Sigmoid colon (tissue), 7 donors: ENCODE data around the gene KRTAP3-2. TPM values are rescaled to one million over a fixed set of nuclear protein-coding genes. Genes with fewer than 3 reads are reported as not detected.

Source experiments
- DNase-seq: peaks from one replicate; pipeline ENCODE4 v3.0.0-alpha.2; 2019
- H3K27ac ChIP-seq, 4 donors: fragments of 200-600 bp; sonication (generic); one replicate each; pipeline ENCODE4 v1.5.1; 2016 to 2019; ENCODE audit warnings: mild to moderate bottlenecking in 1 of 4
- H3K27me3 ChIP-seq, 3 donors: fragments of 200-600 bp; sonication (generic); one replicate each; pipeline ENCODE4 v1.5.1; 2019; ENCODE audit warnings: mild to moderate bottlenecking in 1 of 3
- H3K36me3 ChIP-seq, 4 donors: fragments of 200-600 bp; sonication (generic); one replicate each; pipeline ENCODE4 v1.5.1; 2016 to 2019
- H3K4me1 ChIP-seq, 4 donors: fragments of 200-600 bp; sonication (generic); one replicate each; pipeline ENCODE4 v1.5.1; 2017 to 2019
- H3K4me3 ChIP-seq, 4 donors: fragments of 200-600 bp; sonication (generic); one replicate each; pipeline ENCODE4 v1.5.1; 2017 to 2019; ENCODE audit warnings: mild to moderate bottlenecking in 2 of 4, moderate library complexity in 1 of 4
- H3K9me3 ChIP-seq, 4 donors: fragments of 200-600 bp in 3 of 4; sonication (generic) in 3 of 4; one replicate each; pipeline versions ENCODE4 v1.5.1 to v1.6.1; 2013 to 2019
- CTCF ChIP-seq, 4 experiments: fragments of 450-650 bp in 3 of 4; fragments of 200-600 bp in 1 of 4; IDR thresholded peaks; one replicate each; pipeline ENCODE4 v1.5.1; 2016 to 2019; ENCODE audit warnings: antibody characterized with exemption in 4 of 4, mild to moderate bottlenecking in 3 of 4, moderate library complexity in 2 of 4
- EP300 ChIP-seq, 4 donors: sonication (generic); formaldehyde crosslinking; IDR thresholded peaks; one replicate each; pipeline ENCODE4 v1.6.1; 2017; ENCODE audit warnings: antibody characterized with exemption in 4 of 4
- POLR2A ChIP-seq, 2 donors: fragments of 450-650 bp; IDR thresholded peaks; one replicate each; pipeline ENCODE4 v1.6.1; 2016; ENCODE audit warnings: antibody characterized with exemption in 2 of 2, mild to moderate bottlenecking in 2 of 2, moderate library complexity in 2 of 2
- POLR2AphosphoS5 ChIP-seq, 4 donors: sonication (generic); formaldehyde crosslinking; IDR thresholded peaks; one replicate each; pipeline ENCODE4 v1.6.1; 2017; ENCODE audit warnings: antibody characterized with exemption in 4 of 4
- WGBS, 2 donors: extraction: QIAGEN DNeasy Blood & Tissue Kit; methylation state at CpG; one replicate each; pipeline ENCODE4 v1.1.7; 2013; 5-methylcytosine and 5-hydroxymethylcytosine counted together
- intact Hi-C: fragments of 100-400 bp; cut with DNase I; formaldehyde crosslinking; loops from one replicate; pipeline ENCODE4 v1.15.1; 2023
- polyA plus RNA-seq, 3 donors: library from polyadenylated mRNA; stranded (reverse); fragments of 200-250 nt; gene quantifications; one replicate each; pipeline ENCODE4 v1.2.3, GENCODE V29; 2013
- total RNA-seq, 4 donors: library from RNA; depleted of rRNA; stranded (reverse); fragments of >200 nt; gene quantifications; one replicate each; pipeline ENCODE4 v1.1.0, GENCODE V29; 2016
- donor health status: healthy with polysubstance abuse.
- donor health status: Bipolar disorder and iron deficiency.
- donor health status: healthy.

The KRTAP3-2 gene
- total and polyA plus RNA-seq, 7 donors: not detected

GRCh38 chr17:41009301-41009760, 9.6 kb upstream of the KRTAP3-2 start:
- no peaks in the 10 kb centered on the region for H3K9me3 ChIP-seq
- no peaks in the 10 kb centered on the region for H3K36me3 ChIP-seq
- H3K4me3 ChIP-seq: no peak overlapping the region
- no peaks in the 10 kb centered on the region for H3K27me3 ChIP-seq
- no peak overlapping the region for H3K27ac ChIP-seq
- DNase-seq: no peak
- H3K4me1 ChIP-seq: no peaks in the 10 kb centered on the region
- intact Hi-C loops: no loop called here
- TF ChIP-seq CTCF (IDR thresholded peaks at IDR 0.05) (no peak), POLR2AphosphoS5 (IDR thresholded peaks at IDR 0.05) (no peak), POLR2A (IDR thresholded peaks at IDR 0.05) (no peak), EP300 (IDR thresholded peaks at IDR 0.05) (no peak)
- WGBS, 2 donors: 48 to 64% methylated on average over 4 of the region's 4 CpGs

GRCh38 chr17:41008811-41009210, 9.1 kb upstream of the KRTAP3-2 start, which contains the start of gene KRTAP3-1:
TSS of gene KRTAP3-1 (minus strand) at chr17:41009128. CDS start at chr17:41009074, 54 bp downstream.
- intact Hi-C loops: no loop called here
- no peak for DNase-seq
- 85 to 94% methylated on average over 8 of the region's 8 CpGs for WGBS, 2 donors

GRCh38 chr17:41004397-41004796, 4.7 kb upstream of the KRTAP3-2 start:
- 90 to 92% methylated on average over 3 of the region's 3 CpGs for WGBS, 2 donors
- no peaks in the 10 kb centered on the region for H3K4me1 ChIP-seq
- DNase-seq: no peak
- H3K4me3 ChIP-seq: no peak overlapping the region
- intact Hi-C loops: no loop called here
- H3K27me3 ChIP-seq: no peaks in the 10 kb centered on the region
- TF ChIP-seq CTCF (IDR thresholded peaks at IDR 0.05): no peak
- no peak for TF ChIP-seq POLR2A (IDR thresholded peaks at IDR 0.05)
- no peak for TF ChIP-seq EP300 (IDR thresholded peaks at IDR 0.05)
- TF ChIP-seq POLR2AphosphoS5 (IDR thresholded peaks at IDR 0.05): no peak
- no peak overlapping the region for H3K27ac ChIP-seq
- no peaks in the 10 kb centered on the region for H3K9me3 ChIP-seq
- H3K36me3 ChIP-seq: no peaks in the 10 kb centered on the region

More at GRCh38 chr17:41008811-41009210, 9.1 kb upstream of the KRTAP3-2 start, which contains the start of gene KRTAP3-1:
- H3K4me3 ChIP-seq: no peak within 1 kb of the TSS
- no peaks in the 10 kb centered on the region for H3K27me3 ChIP-seq
- TF ChIP-seq POLR2A (IDR thresholded peaks at IDR 0.05): no peak
- TF ChIP-seq CTCF (IDR thresholded peaks at IDR 0.05): no peak
- TF ChIP-seq POLR2AphosphoS5 (IDR thresholded peaks at IDR 0.05): no peak
- no peaks in the 10 kb centered on the region for H3K9me3 ChIP-seq
- H3K27ac ChIP-seq: no peak within 1 kb of the TSS
- H3K4me1 ChIP-seq: no peaks in the 10 kb centered on the region
- H3K36me3 ChIP-seq: no peaks in the 10 kb centered on the region

- intact Hi-C loops: no loop called here
- no peaks in the 10 kb centered on the region for H3K9me3 ChIP-seq
- H3K4me1 ChIP-seq: no peaks in the 10 kb centered on the region
- no peak for DNase-seq
- no peak overlapping the region for H3K4me3 ChIP-seq
- WGBS, 2 donors: 75 to 77% methylated on average over 4 of the region's 4 CpGs
- no peaks in the 10 kb centered on the region for H3K27me3 ChIP-seq
- no peak overlapping the region for H3K27ac ChIP-seq
- H3K36me3 ChIP-seq: no peaks in the 10 kb centered on the region
- TF ChIP-seq POLR2AphosphoS5 (IDR thresholded peaks at IDR 0.05): no peak
- TF ChIP-seq CTCF (IDR thresholded peaks at IDR 0.05): no peak
- TF ChIP-seq POLR2A (IDR thresholded peaks at IDR 0.05): no peak
- no peak for TF ChIP-seq EP300 (IDR thresholded peaks at IDR 0.05)
These were observed 4.2 kb upstream of the KRTAP3-2 start for GRCh38 chr17:41003926-41004325.

- Histone ChIP-seq H3K9me3 (no peaks in the 10 kb centered on the region), H3K36me3 (no peaks in the 10 kb centered on the region), H3K27ac (no peak overlapping the region), H3K27me3 (no peaks in the 10 kb centered on the region), H3K4me3 (no peak overlapping the region), H3K4me1 (no peaks in the 10 kb centered on the region)
- no peak for DNase-seq
- no peak for TF ChIP-seq EP300 (IDR thresholded peaks at IDR 0.05)
- TF ChIP-seq POLR2AphosphoS5 (IDR thresholded peaks at IDR 0.05): no peak
- no peak for TF ChIP-seq CTCF (IDR thresholded peaks at IDR 0.05)
- intact Hi-C loops: no loop called here
- 34 to 69% methylated on average over 5 of the region's 5 CpGs for WGBS, 2 donors
These were observed 3.1 kb upstream of the KRTAP3-2 start for GRCh38 chr17:41002814-41003213.
